ENCODE measurements around the gene DLG1.

- TF ChIP-seq EZH2 (IDR thresholded peaks at IDR 0.05; ENCODE audit: low read length, missing control alignments) (no peak), CTCF (conservative IDR thresholded peaks at IDR 0.05 in 1 of 2, IDR thresholded peaks at IDR 0.05 in 1 of 2; ENCODE audit: low read depth in 1 of 2, low read length in 2 of 2) (no peak)
These were observed 114.8 kb downstream of the DLG1 start for GRCh38 chr3:197183582-197183981.

All from fibroblast of lung (primary cell).